Duodenal mucosa (tissue), 2 donors: ENCODE results near the gene LSM12.

ENCODE experiments used
- H3K27ac ChIP-seq: one replicate; pipeline ENCODE4 v1.7.0; 2013; ENCODE audit warnings: low read depth, low read length
- H3K27me3 ChIP-seq, 2 donors: one replicate each; pipeline ENCODE4 v1.7.0; 2013; ENCODE audit warnings: low read length in 2 of 2, control low read depth in 1 of 2; ENCODE audit not compliant: insufficient read depth in 2 of 2, control insufficient read depth in 1 of 2
- H3K36me3 ChIP-seq, 2 donors: one replicate each; pipeline ENCODE4 v1.7.0; 2013; ENCODE audit warnings: low read length in 2 of 2, control low read depth in 1 of 2; ENCODE audit not compliant: insufficient read depth in 2 of 2, control insufficient read depth in 1 of 2
- H3K4me1 ChIP-seq, 2 donors: one replicate each; pipeline ENCODE4 v1.7.0; 2013; ENCODE audit warnings: low read length in 2 of 2, control low read depth in 1 of 2; ENCODE audit not compliant: insufficient read depth in 2 of 2, control insufficient read depth in 1 of 2
- H3K4me3 ChIP-seq, 2 donors: one replicate each; pipeline ENCODE4 v1.7.0; 2013; ENCODE audit warnings: low read length in 2 of 2, low read depth in 1 of 2
- H3K9ac ChIP-seq, 2 donors: one replicate each; pipeline ENCODE4 v1.7.0; 2013; ENCODE audit warnings: low read length in 2 of 2, low read depth in 1 of 2
- H3K9me3 ChIP-seq, 2 donors: one replicate each; pipeline ENCODE4 v1.7.0; 2013; ENCODE audit warnings: low read length in 2 of 2, control low read depth in 1 of 2; ENCODE audit not compliant: control insufficient read depth in 1 of 2

The LSM12 gene

GRCh38 chr17:44066204-44066930 lies at the start of gene LSM12:
Gene LSM12 (minus strand): TSS chr17:44066671. CDS start chr17:44066587, 84 bp downstream.
- H3K9me3 ChIP-seq, result no peaks in the 10 kb centered on the region
- H3K9ac ChIP-seq, result peak within 1 kb of the TSS; percentile 74 to 82
- peak within 1 kb of the TSS; percentile 72 to 96 for H3K4me3 ChIP-seq
- no peaks in the 10 kb centered on the region for H3K27me3 ChIP-seq
- peaks cover 13 to 30% of the 10 kb centered on the region in 2 donors for H3K4me1 ChIP-seq
- H3K27ac ChIP-seq, result peak within 1 kb of the TSS; percentile 83
- peaks cover 0 to 21% of the 10 kb centered on the region in 2 donors for H3K36me3 ChIP-seq

DNA sequence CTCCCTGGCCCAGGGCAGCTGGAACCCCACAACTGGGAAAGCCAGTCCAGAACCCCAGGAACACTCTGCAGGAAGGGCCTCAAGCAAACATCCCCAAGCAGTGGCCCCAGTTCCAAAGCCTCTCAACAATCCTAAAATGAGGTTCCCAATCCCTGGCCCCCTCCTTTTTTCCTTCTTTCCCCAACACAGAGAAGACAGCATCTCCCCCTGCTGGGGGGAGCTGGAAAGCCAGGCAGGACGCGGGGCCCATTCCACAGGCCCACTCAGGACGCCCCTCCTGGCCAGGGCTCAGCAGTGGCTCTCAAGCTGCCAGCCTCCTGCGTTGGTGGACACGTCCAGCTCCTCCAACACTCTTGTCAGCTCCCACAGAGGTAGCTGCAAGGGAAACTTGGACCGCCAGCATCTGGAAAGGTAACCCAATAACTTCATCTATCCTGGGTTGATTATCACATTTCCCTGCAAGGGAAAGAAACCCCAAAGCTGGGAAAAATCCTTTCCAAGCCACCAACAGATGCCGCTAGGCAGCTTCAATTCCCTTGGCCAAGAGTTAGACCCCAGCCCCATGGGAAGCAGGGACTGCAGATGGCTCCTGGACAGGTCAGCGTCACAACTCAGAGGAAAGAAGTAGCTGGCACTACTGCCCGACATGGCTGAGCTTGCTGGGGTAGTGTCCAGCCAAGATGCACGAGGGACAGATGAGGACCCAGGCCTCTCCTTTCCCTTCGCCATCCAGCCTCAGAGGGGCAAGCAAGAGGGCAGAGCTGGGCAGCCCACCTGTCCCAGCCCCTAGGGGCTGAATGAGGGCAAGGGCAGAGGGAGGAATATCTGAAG lies 49.3 kb upstream of the LSM12 start:
- Histone ChIP-seq H3K27ac (no peak overlapping the region), H3K4me1 (peaks cover 11 to 18% of the 10 kb centered on the region in 2 donors), H3K4me3 (no peak overlapping the region), H3K9ac (no peak overlapping the region), H3K36me3 (peaks cover 0 to 15% of the 10 kb centered on the region in 2 donors), H3K9me3 (no peaks in the 10 kb centered on the region), H3K27me3 (no peaks in the 10 kb centered on the region)

DNA sequence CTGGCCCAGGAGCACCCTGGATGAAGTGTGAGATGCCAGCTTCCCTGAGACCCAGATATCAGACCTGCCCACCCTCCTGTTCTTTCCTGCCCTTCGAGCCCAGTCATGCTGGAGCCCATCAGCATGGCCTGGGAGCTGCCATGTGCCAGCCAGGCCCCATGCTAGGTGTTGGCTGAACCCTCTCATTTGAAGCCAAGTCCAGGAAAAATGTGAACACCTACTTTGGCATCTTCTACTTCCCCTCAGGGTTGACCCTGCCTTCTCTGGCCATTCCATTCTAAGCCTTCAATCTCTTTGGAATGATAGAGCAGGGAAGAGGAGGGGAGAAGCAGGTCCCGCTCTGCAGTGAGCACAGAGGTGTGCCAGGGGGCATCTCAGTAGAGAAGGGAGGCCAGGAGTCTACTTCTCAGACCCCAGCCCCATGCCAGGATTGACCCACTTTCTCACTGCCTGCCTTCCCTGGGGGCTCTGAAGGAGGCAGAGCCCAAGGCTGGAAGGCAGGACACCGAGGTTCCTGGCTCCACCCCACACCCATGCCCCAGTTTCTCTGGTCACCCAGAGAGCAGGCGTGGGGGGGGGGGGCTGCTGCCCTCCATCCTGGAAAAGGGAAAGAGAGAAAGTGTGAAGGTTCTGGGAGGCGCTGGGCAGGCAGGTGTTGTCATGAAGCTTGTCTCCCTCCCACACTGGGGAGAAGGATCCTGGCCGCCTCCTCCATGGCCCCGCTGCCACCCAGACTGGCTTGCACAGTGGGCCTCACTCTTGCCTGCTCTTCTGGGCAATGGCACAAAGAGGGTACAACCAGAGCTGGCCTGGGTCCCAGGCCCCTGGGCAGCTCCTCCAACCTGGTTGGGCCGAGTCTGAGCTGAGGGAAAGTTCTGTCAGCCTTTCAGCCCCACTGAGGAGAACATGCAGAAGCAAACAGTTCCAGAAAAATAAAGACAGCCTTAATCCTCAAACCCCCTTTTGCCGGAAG lies 47.7 kb upstream of the LSM12 start:
- no peaks in the 10 kb centered on the region for H3K27me3 ChIP-seq
- H3K9me3 ChIP-seq, result no peaks in the 10 kb centered on the region
- peaks cover 0 to 15% of the 10 kb centered on the region in 2 donors for H3K36me3 ChIP-seq
- peaks cover 28 to 35% of the 10 kb centered on the region in 2 donors for H3K4me1 ChIP-seq
- no peak overlapping the region for H3K9ac ChIP-seq
- H3K27ac ChIP-seq, result no peak overlapping the region
- no peak overlapping the region for H3K4me3 ChIP-seq

- peaks cover 0 to 15% of the 10 kb centered on the region in 2 donors for H3K36me3 ChIP-seq
- no peak overlapping the region for H3K27ac ChIP-seq
These were observed 46.9 kb upstream of the LSM12 start for GRCh38 chr17:44113382-44113781.

DNA sequence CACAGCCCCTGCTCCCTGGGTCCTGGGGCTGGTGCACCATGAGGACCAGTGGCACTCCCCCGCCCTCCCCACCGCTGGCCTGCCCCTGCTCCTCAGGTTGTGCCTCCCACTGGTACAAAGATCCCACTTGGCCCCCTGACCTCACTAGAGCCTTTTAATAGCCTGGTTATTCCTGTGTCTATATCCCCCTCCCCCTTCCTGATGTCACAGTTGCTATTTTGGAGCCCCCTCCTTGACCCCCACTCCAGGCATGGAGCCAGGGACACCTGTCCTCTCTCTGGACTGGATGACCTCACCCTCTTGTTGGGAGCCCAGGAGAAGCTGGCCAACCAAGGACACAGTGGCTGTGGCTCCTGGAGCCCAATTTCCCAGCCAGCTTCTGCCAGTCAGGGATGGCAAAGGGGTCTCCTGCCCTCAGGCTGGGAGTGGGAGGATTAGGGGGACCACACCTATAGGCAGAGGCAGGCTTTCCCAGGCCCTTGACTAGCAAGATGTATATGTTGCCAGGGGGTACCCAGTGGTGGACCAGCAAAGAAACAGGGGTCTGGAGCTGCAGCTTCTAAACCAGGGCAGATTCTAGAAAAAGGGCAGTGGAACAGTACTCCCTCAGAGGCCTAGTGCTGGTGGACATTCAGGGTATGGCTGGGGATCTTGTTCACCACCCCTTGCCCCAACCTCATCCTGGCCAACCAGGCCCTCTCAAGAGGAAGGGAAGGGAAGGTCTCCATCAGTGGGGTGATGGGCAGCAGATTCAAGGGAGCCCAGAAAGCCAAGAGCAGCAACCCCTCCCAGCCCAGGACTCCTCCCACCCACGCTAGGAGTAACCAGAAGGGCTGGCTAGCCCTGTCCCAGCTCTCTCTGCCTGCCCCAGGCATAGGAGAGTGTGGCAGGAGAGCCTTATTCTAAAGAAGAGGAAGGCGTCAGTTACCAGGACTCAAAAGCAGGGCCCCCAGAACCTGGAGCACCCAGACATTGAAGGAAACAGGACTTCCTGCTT lies 46.1 kb upstream of the LSM12 start:
- Histone ChIP-seq H3K9ac (no peak overlapping the region), H3K4me1 (peaks cover 43 to 47% of the 10 kb centered on the region in 2 donors), H3K27me3 (no peaks in the 10 kb centered on the region), H3K4me3 (no peak overlapping the region), H3K27ac (no peak overlapping the region), H3K9me3 (no peaks in the 10 kb centered on the region), H3K36me3 (peaks cover 0 to 15% of the 10 kb centered on the region in 2 donors)

More at GRCh38 chr17:44113382-44113781, 46.9 kb upstream of the LSM12 start:
- H3K9me3 ChIP-seq, result no peaks in the 10 kb centered on the region
- H3K4me3 ChIP-seq, result no peak overlapping the region
- H3K27me3 ChIP-seq, result no peaks in the 10 kb centered on the region
- H3K9ac ChIP-seq, result no peak overlapping the region
- H3K4me1 ChIP-seq, result peaks cover 35 to 39% of the 10 kb centered on the region in 2 donors

- Histone ChIP-seq H3K27me3 (no peaks in the 10 kb centered on the region), H3K9ac (peak overlapping the region; percentile 32 to 37), H3K4me1 (peaks cover 43 to 48% of the 10 kb centered on the region in 2 donors), H3K36me3 (peaks cover 0 to 15% of the 10 kb centered on the region in 2 donors), H3K4me3 (peak overlapping the region in 1 of 2 donors; percentile 65), H3K9me3 (no peaks in the 10 kb centered on the region), H3K27ac (no peak overlapping the region)
These were observed 45.3 kb upstream of the LSM12 start for GRCh38 chr17:44111777-44112176.

DNA sequence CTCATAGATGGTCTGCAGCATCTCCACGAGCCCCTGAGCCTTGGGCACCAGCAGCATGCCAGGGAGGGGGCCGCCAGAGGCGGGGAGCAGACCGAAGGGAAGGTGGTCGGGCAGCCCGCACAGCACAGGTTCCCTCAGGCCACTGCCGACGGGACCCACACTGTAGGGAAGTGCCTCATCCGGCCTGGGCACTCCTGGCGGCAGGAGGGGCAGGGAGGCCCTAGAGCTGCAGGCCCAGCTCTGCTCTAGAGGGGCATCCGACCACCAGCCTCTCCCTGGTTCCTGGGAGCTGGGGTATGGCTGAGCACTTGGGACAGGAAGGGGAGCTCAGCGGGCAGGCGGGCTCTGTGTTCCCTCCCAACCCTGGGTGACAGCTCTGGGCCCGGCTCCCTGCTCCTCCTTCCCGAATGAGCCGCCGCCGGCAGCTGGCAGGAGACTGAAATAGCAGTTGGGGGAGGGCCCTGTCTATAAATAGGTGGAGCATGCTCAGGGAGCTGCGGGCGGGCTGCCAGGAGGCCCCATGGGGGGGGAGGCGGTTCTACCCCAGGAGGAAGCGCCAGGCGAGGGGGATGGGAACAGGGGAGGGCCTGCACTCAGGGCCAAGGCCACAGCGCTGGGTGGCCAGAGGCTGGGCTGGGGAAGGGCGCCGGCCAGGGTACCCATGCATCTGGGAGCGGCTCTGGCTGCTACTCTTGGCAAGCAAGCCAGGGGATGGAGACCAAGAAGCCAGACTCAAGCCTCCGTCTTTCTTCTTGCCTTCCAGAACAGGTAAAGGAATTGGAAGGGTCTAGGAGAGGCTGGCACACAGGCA lies 44.6 kb upstream of the LSM12 start:
- peak overlapping the region; percentile 21 for H3K27ac ChIP-seq
- no peaks in the 10 kb centered on the region for H3K27me3 ChIP-seq
- H3K4me1 ChIP-seq, result peaks cover 43 to 48% of the 10 kb centered on the region in 2 donors
- H3K9me3 ChIP-seq, result no peaks in the 10 kb centered on the region
- H3K9ac ChIP-seq, result peak overlapping the region; percentile 37 to 64
- peak overlapping the region; percentile 57 to 65 for H3K4me3 ChIP-seq
- H3K36me3 ChIP-seq, result peaks cover 0 to 11% of the 10 kb centered on the region in 2 donors

DNA sequence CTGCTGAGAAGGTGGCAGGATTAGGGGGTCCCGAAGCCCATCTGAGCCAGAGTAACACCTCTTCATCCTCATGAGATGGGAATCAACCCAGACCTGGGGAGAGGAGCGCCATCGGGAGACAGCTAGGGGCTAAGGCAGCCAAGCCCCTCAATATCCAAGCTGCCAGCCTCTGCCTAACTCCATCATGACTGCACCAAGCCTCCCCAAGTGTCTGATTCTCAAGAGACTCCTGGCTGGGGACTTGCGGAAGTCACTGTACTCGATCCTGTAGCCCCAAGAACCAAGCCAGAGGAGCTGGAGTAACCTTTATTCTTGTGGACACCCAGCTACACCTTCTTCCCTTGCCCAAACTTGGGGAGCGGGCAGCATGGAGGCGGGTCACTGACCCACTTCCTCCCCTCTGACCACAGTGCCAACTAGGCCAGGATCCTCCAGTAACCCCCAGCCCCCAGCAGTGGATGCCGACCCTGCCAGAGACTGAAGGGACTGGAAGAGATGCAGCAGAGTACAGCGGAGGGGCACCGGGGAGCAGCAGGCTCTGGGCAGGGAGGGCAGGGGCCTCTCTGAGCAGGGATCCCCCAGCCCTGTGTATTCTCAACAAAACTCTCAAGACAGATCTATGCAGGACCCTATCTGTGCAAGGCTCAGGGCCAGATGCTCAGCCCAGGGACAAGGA lies 43.7 kb upstream of the LSM12 start:
- Histone ChIP-seq H3K4me1 (peaks cover 43 to 48% of the 10 kb centered on the region in 2 donors), H3K9ac (peak overlapping the region; percentile 36 to 64), H3K4me3 (peak overlapping the region; percentile 57 to 65)

More for the DNA sequence above, 43.7 kb upstream of the LSM12 start:
- peaks cover 0 to 4% of the 10 kb centered on the region in 2 donors for H3K36me3 ChIP-seq
- no peaks in the 10 kb centered on the region for H3K9me3 ChIP-seq
- H3K27me3 ChIP-seq, result no peaks in the 10 kb centered on the region
- H3K27ac ChIP-seq, result peak overlapping the region; percentile 21
